Lower leg skin (tissue), 4 donors: ENCODE results near the gene ARHGEF25. TPM values are rescaled to one million over a fixed set of nuclear protein-coding genes. Genes with fewer than 3 reads are reported as not detected.
"Not testable (repeated sequence)": the region's sequence is repeated elsewhere in the genome, so short reads cannot be mapped to it uniquely, and the experiment has no call there.

ENCODE experiments used
- DNase-seq, 2 donors: peaks; one replicate each; pipeline ENCODE4 v3.0.0-alpha.2; 2019; ENCODE audit warnings: low spot score in 2 of 2
- H3K4me3 ChIP-seq: fragments of 200-600 bp; sonication (generic); 2 replicates; pipeline ENCODE4 v1.5.1; 2017; ENCODE audit warnings: mild to moderate bottlenecking, low read depth; ENCODE audit not compliant: poor library complexity, severe bottlenecking
- POLR2A ChIP-seq, 2 donors: fragments of 450-650 bp; IDR thresholded peaks; one replicate each; pipeline ENCODE4 v1.6.1; 2016 to 2017; ENCODE audit warnings: antibody characterized with exemption in 2 of 2, mild to moderate bottlenecking in 1 of 2, moderate library complexity in 1 of 2
- WGBS, 2 donors: methylation state at CpG; one replicate each; pipeline ENCODE4 v1.1.5; 2018; 5-methylcytosine and 5-hydroxymethylcytosine counted together
- intact Hi-C: fragments of 100-400 bp; cut with DNase I; formaldehyde crosslinking; loops from one replicate; pipeline ENCODE4 v1.15.0; 2023; ENCODE audit warnings: low total_unique reads
- total RNA-seq, 4 donors: library from RNA; depleted of rRNA; stranded (reverse); fragments of >200 nt; gene quantifications; one replicate each; pipeline ENCODE4 v1.1.0, GENCODE V29; 2016
- TF ChIP-seq, protein P1 (sequence below), 3 donors: fragments of 450-650 bp; IDR thresholded peaks; one replicate each; pipeline ENCODE4 v1.5.1; 2016; ENCODE audit warnings: antibody characterized with exemption in 3 of 3, mild to moderate bottlenecking in 3 of 3, moderate library complexity in 2 of 3

Gene ARHGEF25
- 10 to 100 TPM in 1 of 4 donors, 1 to 10 TPM in 3; 3.8 to 10.3 (median 6.9) TPM for total RNA-seq

DNA sequence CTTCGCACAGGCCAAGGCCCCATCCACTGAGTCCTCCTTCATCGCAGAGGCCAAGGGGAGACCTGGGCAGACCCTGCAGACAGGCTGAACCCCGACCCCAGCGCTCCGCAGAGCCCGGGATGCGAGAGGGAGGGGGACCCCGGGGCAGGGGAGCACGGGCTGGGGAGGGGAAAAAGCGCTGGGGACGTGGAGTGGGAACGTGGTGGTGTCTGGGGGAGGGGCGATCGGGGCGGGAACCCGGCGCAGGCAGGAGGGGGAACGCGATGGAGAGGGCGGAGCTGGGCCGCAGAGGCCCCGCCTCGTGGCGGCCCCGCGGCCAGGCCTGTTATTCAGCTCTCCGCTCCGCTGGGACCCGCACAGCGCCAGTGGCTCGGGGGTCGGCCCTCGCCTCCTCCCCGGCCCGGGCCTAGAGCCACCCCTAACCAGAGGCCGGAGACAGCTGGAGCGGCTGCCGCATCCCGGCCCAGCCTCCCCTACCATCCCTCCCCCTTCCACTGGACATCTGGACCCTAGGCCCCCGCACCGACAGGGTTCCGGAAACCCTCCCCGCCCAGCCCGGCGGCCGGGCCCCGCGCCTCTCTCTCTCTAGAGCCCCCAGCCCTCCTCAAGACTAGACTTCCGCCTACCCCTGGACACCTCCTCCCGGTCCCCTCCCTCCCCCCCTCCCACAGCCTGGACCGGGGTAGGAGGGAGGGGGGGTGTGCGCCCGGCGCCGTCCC is at the start of gene ARHGEF25:
TSS of gene ARHGEF25 (plus strand) at position 328 of the 719 bp plus-strand sequence. CDS start 460 bp downstream, outside the sequence.
- TF ChIP-seq, protein P1, sequence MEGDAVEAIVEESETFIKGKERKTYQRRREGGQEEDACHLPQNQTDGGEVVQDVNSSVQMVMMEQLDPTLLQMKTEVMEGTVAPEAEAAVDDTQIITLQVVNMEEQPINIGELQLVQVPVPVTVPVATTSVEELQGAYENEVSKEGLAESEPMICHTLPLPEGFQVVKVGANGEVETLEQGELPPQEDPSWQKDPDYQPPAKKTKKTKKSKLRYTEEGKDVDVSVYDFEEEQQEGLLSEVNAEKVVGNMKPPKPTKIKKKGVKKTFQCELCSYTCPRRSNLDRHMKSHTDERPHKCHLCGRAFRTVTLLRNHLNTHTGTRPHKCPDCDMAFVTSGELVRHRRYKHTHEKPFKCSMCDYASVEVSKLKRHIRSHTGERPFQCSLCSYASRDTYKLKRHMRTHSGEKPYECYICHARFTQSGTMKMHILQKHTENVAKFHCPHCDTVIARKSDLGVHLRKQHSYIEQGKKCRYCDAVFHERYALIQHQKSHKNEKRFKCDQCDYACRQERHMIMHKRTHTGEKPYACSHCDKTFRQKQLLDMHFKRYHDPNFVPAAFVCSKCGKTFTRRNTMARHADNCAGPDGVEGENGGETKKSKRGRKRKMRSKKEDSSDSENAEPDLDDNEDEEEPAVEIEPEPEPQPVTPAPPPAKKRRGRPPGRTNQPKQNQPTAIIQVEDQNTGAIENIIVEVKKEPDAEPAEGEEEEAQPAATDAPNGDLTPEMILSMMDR (IDR thresholded peaks at IDR 0.05) = no peak
- no peak for TF ChIP-seq POLR2A (IDR thresholded peaks at IDR 0.05)
- H3K4me3 ChIP-seq = peak within 1 kb of the TSS; percentile 39
- 2% methylated on average over 40 to 47 of the region's 55 CpGs for WGBS, 2 donors
- intact Hi-C loops = no loop called here
- peak; percentile 34 to 93 for DNase-seq

DNA sequence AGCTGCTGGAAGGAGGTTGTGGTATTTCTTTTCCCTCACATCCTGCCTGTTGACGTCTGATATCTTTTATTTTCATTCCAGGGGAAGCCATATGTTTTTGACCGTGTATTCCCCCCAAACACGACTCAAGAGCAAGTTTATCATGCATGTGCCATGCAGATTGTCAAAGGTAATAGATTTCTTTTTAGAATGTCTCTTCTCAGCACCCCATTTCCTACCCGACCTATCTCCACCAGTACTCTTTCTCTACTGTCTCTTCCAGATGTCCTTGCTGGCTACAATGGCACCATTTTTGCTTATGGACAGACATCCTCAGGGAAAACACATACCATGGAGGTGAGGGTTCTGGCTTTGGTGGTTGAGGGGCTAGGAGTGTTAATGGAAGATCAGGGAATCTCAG is 47.9 kb upstream of the ARHGEF25 start:
- no peak for DNase-seq
- intact Hi-C loops = no loop called here
- H3K4me3 ChIP-seq = no peak overlapping the region
- TF ChIP-seq, protein P1 (IDR thresholded peaks at IDR 0.05) = no peak
- no peak for TF ChIP-seq POLR2A (IDR thresholded peaks at IDR 0.05)
- 45 to 57% methylated on average over 4 of the region's 4 CpGs for WGBS, 2 donors

DNA sequence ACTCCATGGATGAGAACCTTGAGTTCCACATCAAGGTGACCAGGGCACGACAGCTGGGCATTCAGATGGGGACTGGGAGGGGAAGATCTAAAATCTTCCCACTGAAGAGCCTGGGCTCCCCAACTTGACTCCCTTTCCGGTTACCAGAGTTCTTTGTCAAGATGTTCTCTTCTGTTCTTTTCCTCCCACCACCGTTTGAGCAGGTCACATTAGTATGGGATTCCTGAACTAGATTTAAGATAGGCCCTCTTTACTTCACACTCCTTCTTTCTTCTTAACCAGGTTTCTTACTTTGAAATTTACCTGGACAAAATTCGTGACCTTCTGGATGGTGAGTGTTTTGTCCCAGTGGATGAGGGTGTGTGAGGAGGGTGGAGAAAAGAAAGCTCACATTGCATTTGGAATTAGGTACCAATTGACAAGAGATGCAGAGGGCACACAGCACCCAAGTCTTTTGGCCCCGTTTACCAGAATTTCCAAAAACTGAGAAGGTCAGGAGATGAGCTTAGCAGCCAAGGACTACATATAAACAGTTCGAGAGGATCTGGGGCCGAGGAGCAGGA is 47.0 kb upstream of the ARHGEF25 start:
- WGBS, 2 donors = 84 to 88% methylated on average over 7 of the region's 7 CpGs
- DNase-seq = no peak
- intact Hi-C loops = no loop called here
- no peak for TF ChIP-seq POLR2A (IDR thresholded peaks at IDR 0.05)
- TF ChIP-seq, protein P1 (IDR thresholded peaks at IDR 0.05) = no peak
- H3K4me3 ChIP-seq = no peak overlapping the region

DNA sequence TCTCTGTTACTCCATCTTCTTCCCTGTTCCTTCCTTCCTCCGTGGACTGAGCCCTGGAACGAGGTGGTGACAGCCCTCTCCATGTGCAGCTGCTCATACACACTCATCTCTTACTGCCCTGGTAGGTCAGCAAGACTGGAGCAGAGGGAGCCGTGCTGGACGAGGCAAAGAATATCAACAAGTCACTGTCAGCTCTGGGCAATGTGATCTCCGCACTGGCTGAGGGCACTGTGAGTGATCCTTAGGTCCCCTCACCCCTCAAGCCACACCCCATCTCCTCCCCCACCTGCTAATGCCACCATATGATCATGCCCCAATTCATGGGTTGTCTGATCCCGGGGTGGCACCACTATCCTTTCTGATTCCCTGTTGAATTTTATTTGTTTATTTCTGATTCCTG is 42.4 kb upstream of the ARHGEF25 start:
- intact Hi-C loops = no loop called here
- no peak overlapping the region for H3K4me3 ChIP-seq
- 82 to 84% methylated on average over 6 of the region's 6 CpGs for WGBS, 2 donors
- DNase-seq = no peak
- TF ChIP-seq POLR2A (IDR thresholded peaks at IDR 0.05) = no peak
- TF ChIP-seq, protein P1 (IDR thresholded peaks at IDR 0.05) = no peak

DNA sequence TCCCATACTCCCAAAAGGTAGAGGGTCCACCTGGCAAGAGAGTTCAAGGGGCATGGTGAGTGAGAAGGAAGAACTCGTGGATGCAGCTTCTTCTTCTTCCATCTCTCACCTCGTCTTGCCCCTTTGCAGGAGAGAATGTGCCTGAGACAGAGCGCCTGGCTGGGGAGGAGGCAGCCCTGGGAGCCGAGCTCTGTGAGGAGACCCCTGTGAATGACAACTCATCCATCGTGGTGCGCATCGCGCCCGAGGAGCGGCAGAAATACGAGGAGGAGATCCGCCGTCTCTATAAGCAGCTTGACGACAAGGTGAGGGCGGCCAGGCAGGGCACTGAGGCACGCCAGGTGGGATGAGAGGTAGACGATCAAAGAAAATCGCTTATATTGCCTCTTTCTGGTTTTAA is 41.4 kb upstream of the ARHGEF25 start:
- TF ChIP-seq, protein P1 (IDR thresholded peaks at IDR 0.05) = no peak
- no peak for TF ChIP-seq POLR2A (IDR thresholded peaks at IDR 0.05)
- intact Hi-C loops = no loop called here
- no peak overlapping the region for H3K4me3 ChIP-seq
- 87% methylated on average over 18 of the region's 18 CpGs for WGBS, 2 donors
- DNase-seq = no peak

DNA sequence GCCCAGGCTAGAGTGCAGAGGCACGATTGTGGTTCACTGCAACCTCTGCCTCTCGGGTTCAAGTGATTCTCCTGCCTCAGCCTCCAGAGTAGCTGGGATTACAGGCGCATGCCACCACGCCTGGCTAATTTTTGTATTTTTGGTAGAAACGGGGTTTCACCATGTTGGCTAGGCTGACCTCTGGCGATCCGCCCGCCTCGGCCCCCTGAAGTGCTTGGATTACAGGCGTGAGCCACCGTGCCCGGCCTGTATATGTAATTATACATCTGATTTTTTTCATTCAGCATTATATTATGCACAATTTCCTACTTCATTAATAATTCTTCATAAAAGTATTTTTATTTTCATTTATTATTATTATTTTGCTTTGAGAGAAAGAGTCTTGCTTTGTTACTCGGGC is 40.8 kb upstream of the ARHGEF25 start:
- WGBS, 2 donors = 83 to 84% methylated on average over 13 of the region's 13 CpGs

More for the DNA sequence above, 40.8 kb upstream of the ARHGEF25 start:
- H3K4me3 ChIP-seq, DNase-seq, intact Hi-C loops: not testable (repeated sequence)
